Measurements from ENCODE around the gene SYNJ2.

Gene SYNJ2

DNA sequence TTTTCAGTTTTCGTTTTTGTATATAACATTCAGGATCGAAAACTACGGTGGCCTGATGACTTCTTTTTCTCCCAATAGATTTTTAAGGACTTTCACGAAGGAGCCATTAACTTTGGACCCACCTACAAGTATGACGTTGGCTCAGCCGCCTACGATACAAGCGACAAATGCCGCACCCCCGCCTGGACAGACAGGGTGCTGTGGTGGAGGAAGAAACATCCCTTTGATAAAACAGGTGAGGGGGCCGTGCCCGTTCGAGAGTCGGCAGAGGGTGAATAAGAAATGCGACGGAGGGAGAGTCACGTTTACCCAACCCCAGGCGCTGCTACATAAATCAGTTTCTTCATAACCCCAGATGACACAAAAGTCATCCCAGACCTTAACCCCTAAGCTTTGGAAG lies 94.9 kb downstream of the SYNJ2 start:
- peaks cover 10% of the 10 kb centered on the region for H3K4me1 ChIP-seq (ENCODE audit: control insufficient read depth, insufficient read depth, low read length)
- H3K9ac ChIP-seq (ENCODE audit: low read length in 2 of 2), result no peak overlapping the region
- H3K27ac ChIP-seq (ENCODE audit: low read length), result no peak overlapping the region
- peaks cover 7 to 28% of the 10 kb centered on the region in 2 donors for H3K36me3 ChIP-seq (ENCODE audit: control insufficient read depth in 2 of 2, insufficient read depth in 2 of 2, low read length in 2 of 2)
- no peaks in the 10 kb centered on the region for H3K27me3 ChIP-seq (ENCODE audit: control insufficient read depth in 1 of 2, insufficient read depth in 2 of 2, low read length in 2 of 2)
- H3K4me3 ChIP-seq (ENCODE audit: low read length in 2 of 2), result no peak overlapping the region
- H3K9me3 ChIP-seq (ENCODE audit: control insufficient read depth in 2 of 2, low read length in 2 of 2), result no peaks in the 10 kb centered on the region

DNA sequence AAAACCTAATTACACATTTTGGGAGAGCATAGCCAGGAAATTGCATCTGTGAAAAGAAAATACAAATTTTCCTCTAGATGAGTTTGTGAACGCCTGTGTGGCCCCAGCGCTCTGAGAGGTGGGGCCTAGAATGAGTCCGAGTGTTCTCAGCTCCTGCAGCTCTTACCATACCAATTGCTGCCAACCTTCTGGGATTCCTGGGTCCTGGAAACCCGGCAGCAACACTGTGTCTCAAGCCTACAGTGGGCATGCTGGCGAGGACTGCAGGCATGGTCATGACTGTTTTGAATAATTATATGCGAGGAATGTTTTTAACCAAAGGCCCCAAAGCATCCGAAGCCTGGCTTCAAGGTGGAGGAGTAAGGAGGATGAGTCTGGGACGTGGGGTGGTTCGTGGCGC lies 96.0 kb downstream of the SYNJ2 start:
- Histone ChIP-seq H3K4me1 (ENCODE audit: control insufficient read depth, insufficient read depth, low read length) (peaks cover 3% of the 10 kb centered on the region), H3K27me3 (ENCODE audit: control insufficient read depth in 1 of 2, insufficient read depth in 2 of 2, low read length in 2 of 2) (no peaks in the 10 kb centered on the region), H3K9ac (ENCODE audit: low read length in 2 of 2) (no peak overlapping the region), H3K36me3 (ENCODE audit: control insufficient read depth in 2 of 2, insufficient read depth in 2 of 2, low read length in 2 of 2) (peaks cover 9 to 27% of the 10 kb centered on the region in 2 donors), H3K27ac (ENCODE audit: low read length) (no peak overlapping the region), H3K9me3 (ENCODE audit: control insufficient read depth in 2 of 2, low read length in 2 of 2) (no peaks in the 10 kb centered on the region), H3K4me3 (ENCODE audit: low read length in 2 of 2) (no peak overlapping the region)

DNA sequence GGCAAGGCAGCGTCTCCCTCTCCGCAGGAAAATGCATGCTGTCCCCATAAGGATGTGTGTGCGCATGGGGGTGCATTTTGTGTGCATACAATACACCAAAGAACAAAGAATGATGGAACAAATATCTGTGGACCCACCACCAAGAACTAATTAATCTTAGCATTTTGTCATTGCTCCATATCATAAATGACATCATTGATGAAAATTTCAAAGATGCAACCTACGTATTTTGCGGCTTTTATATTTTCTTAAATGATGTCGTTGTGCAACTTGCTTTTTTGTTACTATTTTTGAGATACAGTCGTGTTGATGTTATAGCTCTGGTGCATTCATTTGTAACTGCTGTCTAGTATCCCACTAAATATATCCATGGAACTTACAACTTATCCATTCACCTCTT lies 96.7 kb downstream of the SYNJ2 start:
- no peak overlapping the region for H3K27ac ChIP-seq (ENCODE audit: low read length)
- H3K27me3 ChIP-seq (ENCODE audit: control insufficient read depth in 1 of 2, insufficient read depth in 2 of 2, low read length in 2 of 2), result no peaks in the 10 kb centered on the region
- H3K9me3 ChIP-seq (ENCODE audit: control insufficient read depth in 2 of 2, low read length in 2 of 2), result no peaks in the 10 kb centered on the region
- H3K36me3 ChIP-seq (ENCODE audit: control insufficient read depth in 2 of 2, insufficient read depth in 2 of 2, low read length in 2 of 2), result peaks cover 9 to 31% of the 10 kb centered on the region in 2 donors
- peaks cover 3% of the 10 kb centered on the region for H3K4me1 ChIP-seq (ENCODE audit: control insufficient read depth, insufficient read depth, low read length)
- H3K9ac ChIP-seq (ENCODE audit: low read length in 2 of 2), result no peak overlapping the region
- H3K4me3 ChIP-seq (ENCODE audit: low read length in 2 of 2), result no peak overlapping the region

DNA sequence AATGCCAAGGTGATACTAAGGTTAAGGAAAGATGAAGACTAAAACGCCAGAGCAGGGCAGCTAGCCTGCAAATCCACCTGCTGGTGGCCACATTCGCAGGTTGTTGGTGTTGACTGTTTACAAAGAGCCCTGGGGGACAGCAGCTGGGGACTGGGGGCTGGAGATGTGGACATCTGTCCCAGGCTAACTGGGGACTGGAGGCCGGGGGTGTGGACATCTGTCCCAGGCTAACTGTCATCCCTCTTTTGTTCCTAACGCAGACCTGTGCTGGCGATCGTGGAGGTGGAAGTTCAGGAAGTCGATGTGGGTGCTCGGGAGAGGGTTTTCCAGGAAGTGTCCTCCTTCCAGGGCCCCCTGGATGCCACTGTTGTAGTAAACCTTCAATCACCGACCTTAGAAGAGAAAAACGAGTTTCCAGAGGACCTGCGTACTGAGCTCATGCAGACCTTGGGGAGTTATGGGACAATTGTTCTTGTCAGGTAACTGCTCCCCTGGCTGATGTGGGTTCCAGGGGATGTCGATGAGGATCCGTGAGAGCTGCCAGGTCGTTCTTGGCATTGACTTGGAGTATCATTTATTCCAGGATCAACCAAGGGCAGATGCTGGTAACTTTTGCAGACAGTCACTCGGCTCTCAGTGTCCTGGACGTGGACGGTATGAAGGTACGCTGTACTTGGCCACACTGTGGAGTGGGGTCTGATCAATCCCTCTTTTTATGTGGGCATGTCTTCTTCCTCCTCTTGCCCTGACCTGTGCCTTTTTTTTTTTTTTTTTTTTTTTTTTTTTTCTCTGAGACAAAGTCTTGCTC lies 99.4 kb downstream of the SYNJ2 start:
- no peak overlapping the region for H3K4me3 ChIP-seq (ENCODE audit: low read length in 2 of 2)
- H3K9me3 ChIP-seq (ENCODE audit: control insufficient read depth in 2 of 2, low read length in 2 of 2), result no peaks in the 10 kb centered on the region
- no peak overlapping the region for H3K9ac ChIP-seq (ENCODE audit: low read length in 2 of 2)
- no peaks in the 10 kb centered on the region for H3K4me1 ChIP-seq (ENCODE audit: control insufficient read depth, insufficient read depth, low read length)
- H3K27ac ChIP-seq (ENCODE audit: low read length), result no peak overlapping the region
- H3K27me3 ChIP-seq (ENCODE audit: control insufficient read depth in 1 of 2, insufficient read depth in 2 of 2, low read length in 2 of 2), result no peaks in the 10 kb centered on the region
- H3K36me3 ChIP-seq (ENCODE audit: control insufficient read depth in 2 of 2, insufficient read depth in 2 of 2, low read length in 2 of 2), result peaks cover 21 to 43% of the 10 kb centered on the region in 2 donors

DNA sequence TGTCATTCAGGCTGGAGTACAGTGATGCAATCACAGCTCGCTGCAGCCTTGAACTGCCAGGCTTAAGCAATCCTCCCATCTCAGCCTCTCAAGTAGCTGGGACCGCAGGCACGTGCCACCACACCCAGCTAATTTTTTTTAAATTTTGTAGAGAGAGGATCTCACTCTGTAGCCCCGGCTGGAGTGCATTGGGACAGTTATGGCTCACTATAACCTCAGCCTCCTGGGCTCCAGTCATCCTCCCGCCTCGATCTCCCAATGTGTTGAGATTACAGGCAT lies 99.9 kb downstream of the SYNJ2 start:
- peaks cover 21 to 43% of the 10 kb centered on the region in 2 donors for H3K36me3 ChIP-seq (ENCODE audit: control insufficient read depth in 2 of 2, insufficient read depth in 2 of 2, low read length in 2 of 2)

DNA sequence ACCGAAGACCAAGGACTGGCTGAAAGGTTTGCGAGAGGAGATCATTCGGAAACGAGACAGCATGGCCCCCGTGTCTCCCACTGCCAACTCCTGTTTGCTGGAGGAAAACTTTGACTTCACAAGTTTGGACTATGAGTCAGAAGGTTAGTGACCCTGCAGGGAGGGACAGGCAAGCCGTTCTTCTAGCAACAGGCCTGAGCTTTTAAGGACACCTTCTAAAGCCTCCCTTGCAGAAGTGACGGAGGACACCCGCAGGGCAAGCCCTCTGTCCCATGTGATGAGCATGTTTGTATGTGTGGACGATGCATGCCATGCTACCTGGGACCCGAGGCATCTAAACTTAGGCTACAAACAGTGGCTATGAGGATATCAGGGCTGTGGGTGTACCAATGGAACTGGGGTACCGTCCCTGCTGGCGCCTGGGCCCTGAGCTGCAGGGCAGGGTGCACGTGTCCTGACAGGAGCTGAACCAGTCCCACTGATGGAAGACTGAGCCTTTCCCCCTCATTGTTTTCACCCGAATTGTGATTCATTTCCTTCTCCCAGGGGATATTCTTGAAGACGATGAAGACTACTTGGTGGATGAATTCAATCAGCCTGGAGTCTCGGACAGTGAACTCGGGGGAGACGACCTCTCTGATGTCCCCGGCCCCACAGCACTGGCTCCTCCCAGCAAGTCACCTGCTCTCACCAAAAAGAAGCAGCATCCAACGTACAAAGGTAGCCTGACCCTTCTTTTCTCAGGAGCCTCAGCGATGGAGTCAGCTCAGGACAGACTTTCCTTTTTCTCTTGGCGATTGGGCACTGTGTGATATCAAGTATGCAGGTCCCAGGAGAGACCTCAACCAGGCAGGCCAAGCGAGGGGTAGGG lies 102.0 kb downstream of the SYNJ2 start:
- peaks cover 13% of the 10 kb centered on the region for H3K4me1 ChIP-seq (ENCODE audit: control insufficient read depth, insufficient read depth, low read length)
- no peaks in the 10 kb centered on the region for H3K27me3 ChIP-seq (ENCODE audit: control insufficient read depth in 1 of 2, insufficient read depth in 2 of 2, low read length in 2 of 2)
- no peaks in the 10 kb centered on the region for H3K9me3 ChIP-seq (ENCODE audit: control insufficient read depth in 2 of 2, low read length in 2 of 2)
- no peak overlapping the region for H3K4me3 ChIP-seq (ENCODE audit: low read length in 2 of 2)
- H3K9ac ChIP-seq (ENCODE audit: low read length in 2 of 2), result no peak overlapping the region
- H3K36me3 ChIP-seq (ENCODE audit: control insufficient read depth in 2 of 2, insufficient read depth in 2 of 2, low read length in 2 of 2), result peaks cover 17 to 34% of the 10 kb centered on the region in 2 donors
- H3K27ac ChIP-seq (ENCODE audit: low read length), result no peak overlapping the region

More for the DNA sequence above, 99.9 kb downstream of the SYNJ2 start:
- Histone ChIP-seq H3K4me1 (ENCODE audit: control insufficient read depth, insufficient read depth, low read length) (peaks cover 2% of the 10 kb centered on the region), H3K27ac (ENCODE audit: low read length) (no peak overlapping the region), H3K9ac (ENCODE audit: low read length in 2 of 2) (no peak overlapping the region), H3K4me3 (ENCODE audit: low read length in 2 of 2) (no peak overlapping the region), H3K9me3 (ENCODE audit: control insufficient read depth in 2 of 2, low read length in 2 of 2) (no peaks in the 10 kb centered on the region), H3K27me3 (ENCODE audit: control insufficient read depth in 1 of 2, insufficient read depth in 2 of 2, low read length in 2 of 2) (no peaks in the 10 kb centered on the region)

DNA sequence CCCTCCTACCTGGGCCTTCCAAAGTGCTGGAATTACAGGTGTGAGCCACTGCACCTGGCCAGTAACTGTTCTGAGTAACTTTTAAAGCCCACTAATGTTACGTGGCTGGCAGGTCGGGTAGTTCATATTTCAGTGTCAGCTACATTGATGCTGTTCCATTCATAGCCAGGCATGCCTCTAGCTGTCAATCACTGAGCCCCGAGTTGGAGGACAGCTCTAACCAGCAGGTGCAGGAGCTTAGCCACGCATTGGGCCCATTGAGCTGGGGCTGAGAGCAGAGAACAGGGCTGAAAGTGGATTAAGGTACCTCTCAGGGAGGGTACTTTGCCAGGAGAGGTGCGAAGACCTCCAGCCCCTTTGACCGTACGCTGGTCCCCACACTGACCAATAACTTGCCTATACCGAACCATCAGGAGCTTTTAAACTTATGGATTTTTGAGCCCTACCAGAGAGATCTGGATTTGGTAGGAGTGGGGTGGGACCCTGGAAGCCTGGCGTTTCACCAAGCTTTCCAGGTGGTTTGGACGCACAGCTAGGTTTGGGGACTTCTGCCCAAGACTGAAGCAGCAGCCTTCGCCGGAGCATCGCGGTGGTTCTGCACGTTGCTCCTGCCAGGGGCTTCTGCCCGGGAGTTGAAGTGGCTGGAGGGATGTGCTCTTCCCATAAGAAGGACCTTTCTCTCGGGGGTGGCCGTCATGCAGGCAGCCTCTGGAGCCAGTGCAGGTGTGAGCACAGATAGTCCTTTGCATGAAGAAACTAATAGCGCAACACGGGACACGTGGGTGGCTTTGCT lies 103.8 kb downstream of the SYNJ2 start:
- H3K27me3 ChIP-seq (ENCODE audit: control insufficient read depth in 1 of 2, insufficient read depth in 2 of 2, low read length in 2 of 2), result no peaks in the 10 kb centered on the region
- H3K36me3 ChIP-seq (ENCODE audit: control insufficient read depth in 2 of 2, insufficient read depth in 2 of 2, low read length in 2 of 2), result peaks cover 17 to 26% of the 10 kb centered on the region in 2 donors
- H3K9ac ChIP-seq (ENCODE audit: low read length in 2 of 2), result no peak overlapping the region
- H3K27ac ChIP-seq (ENCODE audit: low read length), result no peak overlapping the region
- H3K4me3 ChIP-seq (ENCODE audit: low read length in 2 of 2), result no peak overlapping the region
- peaks cover 13% of the 10 kb centered on the region for H3K4me1 ChIP-seq (ENCODE audit: control insufficient read depth, insufficient read depth, low read length)
- no peaks in the 10 kb centered on the region for H3K9me3 ChIP-seq (ENCODE audit: control insufficient read depth in 2 of 2, low read length in 2 of 2)

DNA sequence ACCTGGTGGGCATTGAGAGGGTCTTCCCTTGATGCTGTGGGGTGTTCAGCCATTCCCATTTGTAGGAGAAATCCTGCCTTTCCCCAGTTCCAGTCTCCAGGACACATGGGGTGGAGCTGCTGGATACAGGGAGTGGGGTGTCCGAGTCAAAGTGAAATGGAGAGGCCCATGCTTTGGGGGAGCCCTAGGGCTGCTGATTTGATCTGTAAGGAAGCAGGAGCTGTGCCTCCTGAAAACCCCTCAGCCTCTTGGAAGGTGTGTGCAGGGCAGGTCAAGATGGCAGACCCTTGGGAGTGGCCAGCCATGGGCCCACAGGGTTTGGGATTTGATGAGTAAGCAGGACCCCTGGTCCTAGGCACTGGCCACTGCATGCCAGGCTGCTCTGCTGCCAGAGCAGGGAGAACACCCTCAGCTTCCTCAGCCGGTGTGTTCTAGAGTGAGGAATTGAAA lies 104.4 kb downstream of the SYNJ2 start:
- peaks cover 16 to 25% of the 10 kb centered on the region in 2 donors for H3K36me3 ChIP-seq (ENCODE audit: control insufficient read depth in 2 of 2, insufficient read depth in 2 of 2, low read length in 2 of 2)
- H3K27ac ChIP-seq (ENCODE audit: low read length), result peak overlapping the region; percentile 49
- no peaks in the 10 kb centered on the region for H3K9me3 ChIP-seq (ENCODE audit: control insufficient read depth in 2 of 2, low read length in 2 of 2)
- H3K27me3 ChIP-seq (ENCODE audit: control insufficient read depth in 1 of 2, insufficient read depth in 2 of 2, low read length in 2 of 2), result no peaks in the 10 kb centered on the region
- H3K9ac ChIP-seq (ENCODE audit: low read length in 2 of 2), result no peak overlapping the region
- H3K4me1 ChIP-seq (ENCODE audit: control insufficient read depth, insufficient read depth, low read length), result peaks cover 13% of the 10 kb centered on the region
- H3K4me3 ChIP-seq (ENCODE audit: low read length in 2 of 2), result no peak overlapping the region

DNA sequence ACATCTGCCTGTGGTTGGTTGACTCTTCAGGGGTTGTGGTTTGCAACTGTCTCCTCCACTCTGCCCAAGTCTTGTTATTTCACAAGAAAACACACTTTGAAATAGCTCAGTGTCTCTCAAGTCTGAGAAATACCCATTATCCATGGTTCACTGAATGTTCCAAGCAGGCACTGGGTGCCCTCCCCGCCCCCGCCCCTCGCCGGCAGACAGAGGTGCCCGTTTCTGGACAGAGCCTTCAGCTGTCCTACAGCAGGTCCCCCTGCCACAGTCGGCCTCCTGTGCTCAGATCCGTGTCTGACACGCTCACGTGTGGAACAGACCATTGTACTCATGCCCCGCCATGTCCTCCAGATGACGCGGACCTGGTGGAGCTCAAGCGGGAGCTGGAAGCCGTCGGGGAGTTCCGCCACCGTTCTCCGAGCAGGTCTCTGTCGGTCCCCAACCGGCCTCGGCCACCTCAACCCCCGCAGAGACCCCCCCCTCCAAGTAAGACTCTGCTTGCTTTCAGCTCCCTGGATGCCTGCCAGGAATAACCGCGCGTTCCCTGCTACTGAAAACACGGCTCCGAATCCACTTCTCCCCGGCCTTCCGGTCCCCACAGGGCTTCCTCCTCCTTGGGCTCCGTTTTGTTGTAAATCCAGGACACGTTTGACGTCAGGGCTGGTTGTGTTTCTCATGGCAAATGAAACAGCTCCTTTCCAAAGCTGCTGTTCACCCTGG lies 105.0 kb downstream of the SYNJ2 start:
- peak overlapping the region; percentile 49 for H3K27ac ChIP-seq (ENCODE audit: low read length)
- peaks cover 13 to 21% of the 10 kb centered on the region in 2 donors for H3K36me3 ChIP-seq (ENCODE audit: control insufficient read depth in 2 of 2, insufficient read depth in 2 of 2, low read length in 2 of 2)
- H3K9ac ChIP-seq (ENCODE audit: low read length in 2 of 2), result peak overlapping the region; percentile 44 to 55
- H3K9me3 ChIP-seq (ENCODE audit: control insufficient read depth in 2 of 2, low read length in 2 of 2), result no peaks in the 10 kb centered on the region
- H3K27me3 ChIP-seq (ENCODE audit: control insufficient read depth in 1 of 2, insufficient read depth in 2 of 2, low read length in 2 of 2), result no peaks in the 10 kb centered on the region
- H3K4me1 ChIP-seq (ENCODE audit: control insufficient read depth, insufficient read depth, low read length), result peaks cover 13% of the 10 kb centered on the region
- peak overlapping the region; percentile 47 to 55 for H3K4me3 ChIP-seq (ENCODE audit: low read length in 2 of 2)

Measured in stomach smooth muscle (tissue), 2 donors.